GM12864 (cell line): ENCODE results near the gene CFAP300.

Experiments
- DNase-seq: peaks from one replicate; pipeline ENCODE4 v3.0.0-alpha.2; 2011; ENCODE audit warnings: low read depth
- H3K4me3 ChIP-seq: 2 replicates; pipeline ENCODE4 v1.5.1; 2011; ENCODE audit warnings: mild to moderate bottlenecking, low read depth, low read length, control low read depth
- CTCF ChIP-seq: IDR thresholded peaks from 2 replicates; pipeline ENCODE4 v1.5.1; 2011; ENCODE audit warnings: low read depth, mild to moderate bottlenecking, moderate library complexity, low read length, control low read depth, inconsistent platforms; ENCODE audit errors: missing control alignments

CFAP300 gene

GRCh38 chr11:102010776-102011494 is 36.3 kb upstream of the CFAP300 start:
- no peak for TF ChIP-seq CTCF
- no peak for DNase-seq
- H3K4me3 ChIP-seq: no peak overlapping the region

GRCh38 chr11:102012946-102013345 is 34.3 kb upstream of the CFAP300 start:
- TF ChIP-seq CTCF: no peak
- no peak overlapping the region for H3K4me3 ChIP-seq
- no peak for DNase-seq

DNA sequence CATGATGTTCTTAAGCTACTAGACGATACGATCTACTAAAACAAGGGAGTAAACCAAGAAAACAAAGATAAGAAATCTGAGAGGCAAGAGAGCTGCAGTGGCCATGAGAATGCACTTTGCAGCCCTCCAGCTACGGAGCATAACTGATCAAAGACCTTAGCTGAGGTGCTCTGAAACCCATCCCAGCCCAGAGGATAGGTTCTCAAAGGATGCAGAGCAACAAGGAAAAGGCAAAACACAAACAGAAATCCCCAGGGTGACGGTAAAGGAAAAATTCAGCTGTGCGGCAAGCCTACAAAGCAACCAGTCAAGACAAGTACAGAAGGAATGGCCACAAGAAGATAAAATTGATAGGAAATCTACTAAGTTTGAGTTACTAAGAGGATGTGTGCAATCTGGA is 32.5 kb upstream of the CFAP300 start:
- H3K4me3 ChIP-seq: no peak overlapping the region
- TF ChIP-seq CTCF: no peak
- no peak for DNase-seq

DNA sequence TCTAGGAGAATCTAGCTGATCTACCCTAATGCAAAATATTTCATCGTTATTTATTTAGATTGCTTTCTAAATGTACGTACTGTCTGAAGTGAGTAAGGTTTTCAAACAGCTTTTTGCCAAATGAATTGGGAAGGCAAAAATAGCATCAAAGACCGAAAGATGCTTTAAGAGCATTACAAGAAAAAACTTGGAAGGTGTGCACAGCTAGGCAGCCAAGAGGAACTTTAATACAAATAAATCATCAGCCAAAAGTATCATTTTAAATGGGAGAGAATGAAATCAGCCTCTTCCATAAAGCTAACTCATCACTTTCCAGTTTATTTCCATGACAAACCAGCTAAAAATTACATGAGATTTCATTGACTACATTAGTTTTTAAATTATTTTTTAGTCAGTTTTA is 30.2 kb upstream of the CFAP300 start:
- H3K4me3 ChIP-seq: no peak overlapping the region
- DNase-seq: no peak
- TF ChIP-seq CTCF: no peak

- DNase-seq: no peak
- no peak overlapping the region for H3K4me3 ChIP-seq
- no peak for TF ChIP-seq CTCF
Observed at GRCh38 chr11:102026217-102026616, 21.0 kb upstream of the CFAP300 start.

DNA sequence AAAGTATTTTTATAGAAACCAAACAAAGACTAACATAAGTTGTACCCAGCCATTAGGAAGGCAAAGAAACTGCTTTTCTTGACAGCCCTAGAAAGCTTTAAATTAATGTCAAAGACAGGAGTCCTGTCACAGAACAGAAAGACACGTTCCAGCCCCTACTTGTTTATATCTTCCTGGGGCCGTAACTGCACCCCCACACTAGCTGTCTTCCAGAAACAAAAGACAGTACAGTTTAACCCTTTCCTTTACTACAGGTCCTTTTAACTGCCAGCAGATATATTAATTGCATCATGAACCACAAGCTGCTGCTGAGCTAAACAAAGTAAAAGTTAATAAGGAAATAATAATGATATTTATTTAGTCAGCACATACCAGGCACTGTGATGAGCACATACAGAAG is 20.3 kb upstream of the CFAP300 start:
- TF ChIP-seq CTCF: no peak
- no peak overlapping the region for H3K4me3 ChIP-seq
- no peak for DNase-seq

DNA sequence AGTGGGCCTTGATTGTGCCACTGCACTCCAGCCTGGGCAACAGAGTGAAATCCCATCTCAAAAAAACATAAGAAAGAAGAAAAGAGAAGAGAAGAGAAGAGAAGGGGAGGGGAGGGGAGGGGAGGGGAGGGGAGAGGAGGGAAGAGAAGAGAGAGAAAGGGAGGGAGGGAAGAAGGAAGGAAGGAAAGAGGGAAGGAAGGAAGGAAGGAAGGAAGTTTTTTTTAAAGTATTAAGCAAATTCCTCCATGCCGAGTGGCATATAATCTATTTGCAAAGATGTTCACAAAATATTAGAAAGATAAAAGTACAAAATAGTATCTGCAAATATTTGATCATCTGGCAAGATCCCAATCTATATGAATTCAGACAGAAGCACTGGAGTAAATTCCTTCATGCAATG is 10.5 kb upstream of the CFAP300 start:
- H3K4me3 ChIP-seq: no peak overlapping the region
- DNase-seq: no peak
- TF ChIP-seq CTCF: no peak
